ENCODE data around the gene HNRNPAB.

GRCh38 chr5:178240766-178241165, 36.4 kb downstream of the HNRNPAB start:
- TF ChIP-seq CTCF (IDR thresholded peaks at IDR 0.05; ENCODE audit: low read length), result no peak
- no peak for TF ChIP-seq EZH2 (optimal IDR thresholded peaks at IDR 0.05; ENCODE audit: low read depth, low read length)
- no peak for TF ChIP-seq EZH2phosphoT487 (IDR thresholded peaks at IDR 0.05; ENCODE audit: low read length)
